ENCODE measurements around the gene NPAS3. TPM values are rescaled to one million over a fixed set of nuclear protein-coding genes. Genes with fewer than 3 reads are reported as not detected.

NPAS3 gene
- total and polyA plus RNA-seq, 2 of the 8 experiments (the other 6 are each of a cell fraction or from before 2014, with no cell fraction given): 0.11 to 0.60 TPM

DNA sequence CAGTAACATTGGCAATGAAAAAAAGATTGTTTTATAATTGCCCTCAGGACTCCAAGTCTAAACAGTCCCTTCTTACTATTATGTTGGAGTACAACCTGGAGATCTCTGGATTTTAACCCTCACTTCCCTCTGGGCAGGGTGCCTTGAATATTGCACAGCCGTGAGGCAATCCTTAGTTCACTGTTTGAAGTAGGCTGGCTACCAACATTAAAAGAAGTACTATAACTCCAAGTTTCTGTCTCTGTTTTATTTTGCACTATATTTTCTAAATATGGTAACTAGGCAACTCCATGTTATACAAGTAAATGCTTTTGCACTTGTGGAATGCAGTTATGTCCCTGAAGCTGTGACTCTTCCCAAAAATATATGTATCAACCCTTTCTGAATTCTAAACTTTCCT lies 521.5 kb downstream of the NPAS3 start:
- Histone ChIP-seq H3K18ac (ENCODE audit: extremely low read depth, low read length) (no peak overlapping the region), H3K9ac (replicated peaks in 1 of 4; ENCODE audit: extremely low read depth in 1 of 4, low read depth in 3 of 4, low read length in 3 of 4) (no peak overlapping the region), H4K8ac (ENCODE audit: extremely low read depth, insufficient read depth, low read length) (no peak overlapping the region), H2BK12ac (ENCODE audit: low read depth, low read length) (no peak overlapping the region), H2BK15ac (ENCODE audit: low read length) (no peak overlapping the region), H2AFZ (ENCODE audit: low read length) (no peak overlapping the region), H3K4ac (replicated peaks; ENCODE audit: insufficient read length, low read depth, low read length) (no peak overlapping the region), H3K27ac (ENCODE audit: low read depth, low read length) (no peak overlapping the region), H2BK20ac (ENCODE audit: low read length) (no peak overlapping the region), H3K56ac (replicated peaks; ENCODE audit: insufficient read length, low read depth, low read length) (no peak overlapping the region), H4K20me1 (replicated peaks in 1 of 2; ENCODE audit: control insufficient read depth in 1 of 2, insufficient read depth in 2 of 2, low read length in 2 of 2) (no peaks in the 10 kb centered on the region), H3K4me2 (ENCODE audit: insufficient read depth in 1 of 2, low read depth in 2 of 2, low read length in 2 of 2) (no peak overlapping the region), H3K4me3 (ENCODE audit: extremely low read depth in 1 of 4, insufficient read depth in 2 of 4, low read depth in 3 of 4, low read length in 4 of 4) (no peak overlapping the region), H2BK120ac (replicated peaks; ENCODE audit: low read depth, low read length) (no peak overlapping the region), H3K79me1 (ENCODE audit: low read depth, low read length) (no peaks in the 10 kb centered on the region), H4K5ac (ENCODE audit: insufficient read length, low read depth, low read length) (no peak overlapping the region), H3K23ac (ENCODE audit: insufficient read length) (no peak overlapping the region), H3K79me2 (ENCODE audit: control insufficient read depth in 1 of 2, insufficient read depth in 2 of 2, low read length in 2 of 2) (no peaks in the 10 kb centered on the region), H3K14ac (ENCODE audit: insufficient read length) (no peak overlapping the region), H3K36me3 (ENCODE audit: control insufficient read depth in 2 of 4, insufficient read depth in 4 of 4, low read length in 3 of 4) (no peaks in the 10 kb centered on the region), H2BK5ac (ENCODE audit: low read depth, low read length) (no peak overlapping the region), H3K9me3 (ENCODE audit: insufficient read depth in 2 of 2, low read depth in 1 of 2, low read length in 1 of 2) (no peaks in the 10 kb centered on the region), H3K4me1 (replicated peaks in 1 of 4; ENCODE audit: control insufficient read depth in 3 of 4, insufficient read depth in 4 of 4, low read length in 3 of 4) (no peaks in the 10 kb centered on the region), H2AK5ac (ENCODE audit: low read depth, low read length) (no peak overlapping the region), H3K23me2 (ENCODE audit: low read depth, low read length) (no peaks in the 10 kb centered on the region), H3K27me3 (replicated peaks in 1 of 4; ENCODE audit: control insufficient read depth in 3 of 4, extremely low read depth in 1 of 4, insufficient read depth in 3 of 4, low read length in 3 of 4) (no peaks in the 10 kb centered on the region), H4K91ac (replicated peaks; ENCODE audit: insufficient read length, low read length) (no peak overlapping the region)
- DNase-seq (ENCODE audit: low read depth in 1 of 2, low spot score in 2 of 2): no peak
- ChIA-PET POLR2A (ENCODE audit: partially characterized antibody) (no interaction called here), CTCF (ENCODE audit: partially characterized antibody) (no interaction called here)
- WGBS, 2 experiments (ENCODE audit: extremely low coverage in 1 of 2, insufficient coverage in 1 of 2, insufficient read length in 1 of 2, insufficient replicate concordance in 2 of 2, low coverage in 1 of 2, low lambda C conversion rate in 2 of 2, missing lambda C conversion rate in 1 of 2): 88% methylated on average over 1 of the region's 1 CpG; no CpG with 5 or more reads in 1 of the 2 experiments
- no peak for FAIRE-seq
- TF ChIP-seq BACH1 (IDR thresholded peaks at IDR 0.05; ENCODE audit: low read length): no peak
- TF ChIP-seq, protein P1, sequence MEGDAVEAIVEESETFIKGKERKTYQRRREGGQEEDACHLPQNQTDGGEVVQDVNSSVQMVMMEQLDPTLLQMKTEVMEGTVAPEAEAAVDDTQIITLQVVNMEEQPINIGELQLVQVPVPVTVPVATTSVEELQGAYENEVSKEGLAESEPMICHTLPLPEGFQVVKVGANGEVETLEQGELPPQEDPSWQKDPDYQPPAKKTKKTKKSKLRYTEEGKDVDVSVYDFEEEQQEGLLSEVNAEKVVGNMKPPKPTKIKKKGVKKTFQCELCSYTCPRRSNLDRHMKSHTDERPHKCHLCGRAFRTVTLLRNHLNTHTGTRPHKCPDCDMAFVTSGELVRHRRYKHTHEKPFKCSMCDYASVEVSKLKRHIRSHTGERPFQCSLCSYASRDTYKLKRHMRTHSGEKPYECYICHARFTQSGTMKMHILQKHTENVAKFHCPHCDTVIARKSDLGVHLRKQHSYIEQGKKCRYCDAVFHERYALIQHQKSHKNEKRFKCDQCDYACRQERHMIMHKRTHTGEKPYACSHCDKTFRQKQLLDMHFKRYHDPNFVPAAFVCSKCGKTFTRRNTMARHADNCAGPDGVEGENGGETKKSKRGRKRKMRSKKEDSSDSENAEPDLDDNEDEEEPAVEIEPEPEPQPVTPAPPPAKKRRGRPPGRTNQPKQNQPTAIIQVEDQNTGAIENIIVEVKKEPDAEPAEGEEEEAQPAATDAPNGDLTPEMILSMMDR (IDR thresholded peaks at IDR 0.05; ENCODE audit: control extremely low read depth in 1 of 3, insufficient read depth in 1 of 3, low read depth in 1 of 3, low read length in 3 of 3): no peak
- no peak for TF ChIP-seq SUZ12 (IDR thresholded peaks at IDR 0.05; ENCODE audit: low read length)
- no peak for TF ChIP-seq CEBPB (IDR thresholded peaks at IDR 0.05; ENCODE audit: low read depth, low read length)
- no peak for TF ChIP-seq CHD2 (IDR thresholded peaks at IDR 0.05; ENCODE audit: low read length)
- no peak for TF ChIP-seq YY1 (IDR thresholded peaks at IDR 0.05; ENCODE audit: low read depth, low read length)
- no peak for TF ChIP-seq POLR2AphosphoS5 (IDR thresholded peaks at IDR 0.05; ENCODE audit: low read depth, low read length)
- no peak for TF ChIP-seq SP2 (IDR thresholded peaks at IDR 0.05; ENCODE audit: low read length)
- TF ChIP-seq RXRA (IDR thresholded peaks at IDR 0.05; ENCODE audit: insufficient read depth, low read depth, low read length): no peak
- no peak for TF ChIP-seq NANOG (IDR thresholded peaks at IDR 0.05; ENCODE audit: insufficient read depth, low read depth, low read length, poor library complexity, severe bottlenecking)
- TF ChIP-seq CHD1 (IDR thresholded peaks at IDR 0.05; ENCODE audit: low read depth, low read length): no peak
- TF ChIP-seq, protein P2, sequence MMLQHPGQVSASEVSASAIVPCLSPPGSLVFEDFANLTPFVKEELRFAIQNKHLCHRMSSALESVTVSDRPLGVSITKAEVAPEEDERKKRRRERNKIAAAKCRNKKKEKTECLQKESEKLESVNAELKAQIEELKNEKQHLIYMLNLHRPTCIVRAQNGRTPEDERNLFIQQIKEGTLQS (IDR thresholded peaks at IDR 0.05; ENCODE audit: insufficient read depth, low read depth, low read length): no peak
- no peak for TF ChIP-seq TAF1 (IDR thresholded peaks at IDR 0.05; ENCODE audit: low read depth, low read length)

Measured in H1 (cell line).